Measurements from ENCODE around the gene SNX13.

Gene SNX13

DNA sequence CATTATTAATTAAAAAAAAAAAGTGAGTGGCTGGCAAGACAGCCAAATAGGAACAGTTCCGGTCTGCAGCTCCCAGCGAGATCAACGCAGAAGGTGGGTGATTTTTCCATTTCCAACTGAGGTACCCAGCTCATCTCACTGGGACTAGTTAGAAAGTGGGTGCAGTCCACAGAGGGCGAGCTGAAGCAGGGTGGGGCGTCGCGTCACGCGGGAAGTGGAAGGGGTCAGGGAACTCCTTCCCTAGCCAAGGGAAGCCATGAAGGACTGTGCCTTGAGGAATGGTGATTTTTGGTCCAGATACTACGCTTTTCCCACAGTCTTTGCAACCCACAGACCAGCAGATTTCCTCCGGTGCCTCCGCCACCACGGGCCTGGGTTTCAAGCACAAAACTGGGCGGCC lies 133.7 kb downstream of the SNX13 start:
- Histone ChIP-seq H3K9me3 (ENCODE audit: control insufficient read depth in 1 of 2, low read length in 2 of 2) (peaks cover 0 to under 1% of the 10 kb centered on the region in 2 donors), H3K36me3 (ENCODE audit: control insufficient read depth in 1 of 2, insufficient read depth in 2 of 2, low read length in 2 of 2) (peaks cover 5 to 21% of the 10 kb centered on the region in 2 donors), H3K4me3 (ENCODE audit: low read depth in 1 of 2, low read length in 2 of 2) (no peak overlapping the region), H3K27ac (ENCODE audit: low read depth, low read length) (no peak overlapping the region), H3K27me3 (ENCODE audit: control insufficient read depth in 1 of 2, insufficient read depth in 2 of 2, low read length in 2 of 2) (no peaks in the 10 kb centered on the region), H3K9ac (ENCODE audit: low read depth in 1 of 2, low read length in 2 of 2) (no peak overlapping the region), H3K4me1 (ENCODE audit: control insufficient read depth in 1 of 2, insufficient read depth in 2 of 2, low read length in 2 of 2) (no peaks in the 10 kb centered on the region)

DNA sequence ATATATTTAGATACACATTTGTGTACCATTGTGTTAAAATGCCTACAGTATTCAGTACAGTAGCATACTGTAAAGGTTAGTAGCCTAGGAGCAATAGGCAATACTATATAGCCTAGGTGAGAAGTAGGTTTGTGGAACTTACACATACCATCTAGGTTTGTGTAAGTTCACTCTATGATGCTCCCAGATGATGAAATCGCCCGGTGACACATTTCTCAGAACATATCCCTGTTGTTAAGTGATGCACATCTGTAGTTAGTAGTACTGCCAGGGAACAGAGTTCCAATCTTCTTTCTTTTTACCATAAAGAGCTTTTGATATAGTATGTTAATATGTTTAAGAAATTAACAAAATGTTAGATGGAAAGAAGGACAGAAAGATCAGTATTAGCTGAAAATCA lies 138.2 kb downstream of the SNX13 start:
- Histone ChIP-seq H3K27me3 (ENCODE audit: control insufficient read depth in 1 of 2, insufficient read depth in 2 of 2, low read length in 2 of 2) (no peaks in the 10 kb centered on the region), H3K27ac (ENCODE audit: low read depth, low read length) (no peak overlapping the region), H3K9me3 (ENCODE audit: control insufficient read depth in 1 of 2, low read length in 2 of 2) (no peaks in the 10 kb centered on the region), H3K9ac (ENCODE audit: low read depth in 1 of 2, low read length in 2 of 2) (no peak overlapping the region), H3K4me3 (ENCODE audit: low read depth in 1 of 2, low read length in 2 of 2) (no peak overlapping the region), H3K36me3 (ENCODE audit: control insufficient read depth in 1 of 2, insufficient read depth in 2 of 2, low read length in 2 of 2) (peaks cover 23 to 37% of the 10 kb centered on the region in 2 donors), H3K4me1 (ENCODE audit: control insufficient read depth in 1 of 2, insufficient read depth in 2 of 2, low read length in 2 of 2) (no peaks in the 10 kb centered on the region)

DNA sequence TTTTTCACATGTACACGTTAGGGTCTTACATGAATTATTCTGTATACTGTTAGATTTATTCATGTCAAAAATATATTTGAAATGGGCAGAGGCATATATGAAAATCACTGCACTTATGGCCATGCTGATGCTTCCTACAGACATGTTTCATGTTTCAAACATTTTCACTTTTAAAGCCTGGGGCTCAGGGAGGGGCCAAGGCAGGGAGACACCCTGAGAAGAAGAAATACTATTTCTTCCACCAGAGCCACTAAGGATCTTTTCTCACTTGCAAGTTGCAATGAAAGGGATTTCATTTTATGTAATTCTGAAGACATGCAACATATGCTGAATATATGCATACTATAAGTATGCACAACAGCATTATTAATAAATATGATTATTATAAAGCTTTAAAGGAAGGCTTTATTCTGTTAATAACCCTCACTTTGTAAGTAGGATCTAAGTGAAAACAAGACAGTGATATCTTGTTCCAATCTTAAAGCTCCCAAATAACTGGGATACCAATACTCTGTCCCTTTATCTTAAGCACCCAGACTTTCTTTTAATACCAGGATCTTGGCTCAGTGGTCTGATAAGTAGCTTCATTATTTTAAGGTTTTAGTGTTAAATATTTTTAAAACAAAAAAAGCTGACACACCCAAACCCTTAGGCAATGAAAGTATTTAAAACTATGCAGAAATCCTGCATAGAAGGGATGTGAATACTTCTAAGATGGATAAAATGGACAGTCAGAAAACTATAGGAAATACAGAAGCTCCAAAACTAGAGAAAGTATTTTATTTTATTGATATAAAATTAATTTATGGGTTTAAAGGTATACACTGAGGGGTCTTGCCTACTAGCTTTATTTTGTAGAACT lies 148.0 kb downstream of the SNX13 start:
- no peak overlapping the region for H3K4me3 ChIP-seq (ENCODE audit: low read depth in 1 of 2, low read length in 2 of 2)
- peaks cover 7 to 16% of the 10 kb centered on the region in 2 donors for H3K36me3 ChIP-seq (ENCODE audit: control insufficient read depth in 1 of 2, insufficient read depth in 2 of 2, low read length in 2 of 2)
- no peak overlapping the region for H3K9ac ChIP-seq (ENCODE audit: low read depth in 1 of 2, low read length in 2 of 2)
- no peak overlapping the region for H3K27ac ChIP-seq (ENCODE audit: low read depth, low read length)
- H3K9me3 ChIP-seq (ENCODE audit: control insufficient read depth in 1 of 2, low read length in 2 of 2) = no peaks in the 10 kb centered on the region
- H3K4me1 ChIP-seq (ENCODE audit: control insufficient read depth in 1 of 2, insufficient read depth in 2 of 2, low read length in 2 of 2) = no peaks in the 10 kb centered on the region
- H3K27me3 ChIP-seq (ENCODE audit: control insufficient read depth in 1 of 2, insufficient read depth in 2 of 2, low read length in 2 of 2) = no peaks in the 10 kb centered on the region

DNA sequence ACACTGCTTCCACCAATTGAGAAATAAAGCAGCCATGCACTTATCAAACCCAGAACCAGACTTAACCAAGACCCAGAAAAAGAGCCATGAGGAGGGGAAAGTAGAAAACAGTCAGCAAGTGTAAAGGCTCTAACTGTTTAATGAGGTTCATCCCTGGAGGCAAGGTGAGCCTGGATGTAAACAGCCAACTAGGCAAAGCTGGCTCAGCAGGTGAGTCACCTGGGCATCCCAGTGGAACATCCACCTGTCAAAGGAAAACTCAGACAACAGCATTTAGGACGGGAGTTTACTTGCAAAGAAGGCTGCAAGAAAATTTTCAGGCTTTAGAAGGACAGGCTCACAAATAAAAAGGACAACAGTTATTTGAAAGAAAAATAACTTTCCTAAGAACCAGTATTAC lies 153.0 kb downstream of the SNX13 start:
- no peak overlapping the region for H3K9ac ChIP-seq (ENCODE audit: low read depth in 1 of 2, low read length in 2 of 2)
- H3K27me3 ChIP-seq (ENCODE audit: control insufficient read depth in 1 of 2, insufficient read depth in 2 of 2, low read length in 2 of 2) = no peaks in the 10 kb centered on the region
- H3K9me3 ChIP-seq (ENCODE audit: control insufficient read depth in 1 of 2, low read length in 2 of 2) = no peaks in the 10 kb centered on the region
- H3K36me3 ChIP-seq (ENCODE audit: control insufficient read depth in 1 of 2, insufficient read depth in 2 of 2, low read length in 2 of 2) = peaks cover 0 to 2% of the 10 kb centered on the region in 2 donors
- H3K4me1 ChIP-seq (ENCODE audit: control insufficient read depth in 1 of 2, insufficient read depth in 2 of 2, low read length in 2 of 2) = no peaks in the 10 kb centered on the region
- no peak overlapping the region for H3K4me3 ChIP-seq (ENCODE audit: low read depth in 1 of 2, low read length in 2 of 2)
- H3K27ac ChIP-seq (ENCODE audit: low read depth, low read length) = no peak overlapping the region

DNA sequence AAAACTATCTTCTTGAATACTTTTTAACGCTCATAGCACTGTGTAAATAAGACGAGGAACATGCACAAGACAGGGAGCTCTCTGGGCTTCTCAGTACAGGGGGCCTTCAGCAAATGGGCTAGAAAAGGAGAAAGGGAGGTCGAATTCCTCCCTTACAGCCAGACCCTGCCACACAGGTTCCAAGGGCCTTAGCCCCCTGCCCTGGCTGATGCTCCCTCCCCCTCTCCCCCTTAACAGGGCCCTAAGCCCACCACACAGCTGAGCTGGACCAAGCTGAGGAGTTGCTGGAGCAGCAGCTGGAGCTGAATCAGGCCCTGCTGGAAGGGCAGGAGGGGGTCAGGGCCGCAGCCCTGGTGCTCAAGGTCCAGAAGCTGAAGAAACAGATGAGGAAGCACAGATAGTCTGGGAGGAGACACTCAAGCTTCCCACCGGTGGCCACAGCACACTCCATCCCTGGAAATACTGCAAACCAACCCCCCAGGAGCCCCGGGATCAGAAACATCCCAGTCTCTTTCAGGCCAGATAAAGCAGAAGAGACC lies 153.9 kb downstream of the SNX13 start:
- H3K9ac ChIP-seq (ENCODE audit: low read depth in 1 of 2, low read length in 2 of 2) = no peak overlapping the region
- H3K27ac ChIP-seq (ENCODE audit: low read depth, low read length) = no peak overlapping the region
- H3K27me3 ChIP-seq (ENCODE audit: control insufficient read depth in 1 of 2, insufficient read depth in 2 of 2, low read length in 2 of 2) = no peaks in the 10 kb centered on the region
- no peak overlapping the region for H3K4me3 ChIP-seq (ENCODE audit: low read depth in 1 of 2, low read length in 2 of 2)
- H3K4me1 ChIP-seq (ENCODE audit: control insufficient read depth in 1 of 2, insufficient read depth in 2 of 2, low read length in 2 of 2) = peaks cover 0 to 4% of the 10 kb centered on the region in 2 donors
- no peaks in the 10 kb centered on the region for H3K36me3 ChIP-seq (ENCODE audit: control insufficient read depth in 1 of 2, insufficient read depth in 2 of 2, low read length in 2 of 2)
- no peaks in the 10 kb centered on the region for H3K9me3 ChIP-seq (ENCODE audit: control insufficient read depth in 1 of 2, low read length in 2 of 2)

DNA sequence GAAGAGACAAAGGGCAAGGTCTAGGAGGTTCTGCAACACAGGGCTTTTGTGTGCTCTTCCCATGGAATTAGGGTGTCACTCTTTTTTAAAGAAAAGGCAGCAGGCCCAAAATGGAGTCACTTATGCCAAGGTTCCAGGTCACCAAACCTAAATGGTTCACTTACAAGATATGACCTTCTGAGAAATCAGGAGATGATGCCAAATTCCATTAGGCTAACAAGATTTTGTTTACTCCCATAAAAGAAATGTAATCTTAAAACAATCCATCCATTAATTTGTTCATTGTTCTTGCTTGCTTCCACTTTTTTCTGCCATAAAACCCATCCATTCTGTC lies 158.1 kb downstream of the SNX13 start:
- Histone ChIP-seq H3K4me3 (ENCODE audit: low read depth in 1 of 2, low read length in 2 of 2) (no peak overlapping the region), H3K9ac (ENCODE audit: low read depth in 1 of 2, low read length in 2 of 2) (no peak overlapping the region), H3K36me3 (ENCODE audit: control insufficient read depth in 1 of 2, insufficient read depth in 2 of 2, low read length in 2 of 2) (no peaks in the 10 kb centered on the region), H3K27ac (ENCODE audit: low read depth, low read length) (no peak overlapping the region), H3K27me3 (ENCODE audit: control insufficient read depth in 1 of 2, insufficient read depth in 2 of 2, low read length in 2 of 2) (no peaks in the 10 kb centered on the region), H3K9me3 (ENCODE audit: control insufficient read depth in 1 of 2, low read length in 2 of 2) (no peaks in the 10 kb centered on the region), H3K4me1 (ENCODE audit: control insufficient read depth in 1 of 2, insufficient read depth in 2 of 2, low read length in 2 of 2) (peaks cover 0 to 4% of the 10 kb centered on the region in 2 donors)

DNA sequence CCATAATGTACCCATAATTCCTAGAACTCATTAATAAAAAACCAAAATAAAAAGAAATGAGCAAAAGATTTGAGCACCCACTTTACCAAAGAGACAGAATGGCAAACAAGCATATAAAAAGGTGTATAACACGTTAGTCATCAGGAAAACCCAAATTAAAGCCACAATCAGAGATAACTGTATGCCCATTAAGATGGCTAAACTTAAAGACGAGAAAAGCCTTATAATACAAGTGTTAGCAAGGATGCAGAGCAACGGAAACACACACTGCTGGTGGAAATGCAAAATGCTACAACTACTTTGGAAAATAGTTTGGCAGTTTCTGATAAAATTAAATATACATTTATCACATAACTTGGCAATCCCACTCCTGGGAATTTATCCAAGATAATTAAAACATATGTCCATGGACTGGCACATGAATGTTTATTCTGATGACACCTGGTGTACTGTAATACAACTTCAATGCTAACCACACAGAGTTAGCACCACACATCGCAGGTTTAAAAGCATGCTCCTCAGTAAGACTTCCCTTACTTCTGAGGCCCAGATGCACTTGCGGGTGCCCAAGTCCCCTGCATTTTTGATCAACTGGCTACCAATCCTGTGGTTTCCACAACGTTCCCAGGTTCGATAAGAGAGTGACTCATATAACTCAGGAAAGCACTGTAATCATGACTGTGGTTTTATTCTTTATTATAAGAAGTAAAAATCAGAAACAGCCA lies 158.6 kb downstream of the SNX13 start:
- Histone ChIP-seq H3K9ac (ENCODE audit: low read depth in 1 of 2, low read length in 2 of 2) (no peak overlapping the region), H3K27me3 (ENCODE audit: control insufficient read depth in 1 of 2, insufficient read depth in 2 of 2, low read length in 2 of 2) (no peaks in the 10 kb centered on the region), H3K36me3 (ENCODE audit: control insufficient read depth in 1 of 2, insufficient read depth in 2 of 2, low read length in 2 of 2) (no peaks in the 10 kb centered on the region), H3K9me3 (ENCODE audit: control insufficient read depth in 1 of 2, low read length in 2 of 2) (no peaks in the 10 kb centered on the region), H3K4me1 (ENCODE audit: control insufficient read depth in 1 of 2, insufficient read depth in 2 of 2, low read length in 2 of 2) (peaks cover 0 to 4% of the 10 kb centered on the region in 2 donors), H3K4me3 (ENCODE audit: low read depth in 1 of 2, low read length in 2 of 2) (no peak overlapping the region), H3K27ac (ENCODE audit: low read depth, low read length) (no peak overlapping the region)

DNA sequence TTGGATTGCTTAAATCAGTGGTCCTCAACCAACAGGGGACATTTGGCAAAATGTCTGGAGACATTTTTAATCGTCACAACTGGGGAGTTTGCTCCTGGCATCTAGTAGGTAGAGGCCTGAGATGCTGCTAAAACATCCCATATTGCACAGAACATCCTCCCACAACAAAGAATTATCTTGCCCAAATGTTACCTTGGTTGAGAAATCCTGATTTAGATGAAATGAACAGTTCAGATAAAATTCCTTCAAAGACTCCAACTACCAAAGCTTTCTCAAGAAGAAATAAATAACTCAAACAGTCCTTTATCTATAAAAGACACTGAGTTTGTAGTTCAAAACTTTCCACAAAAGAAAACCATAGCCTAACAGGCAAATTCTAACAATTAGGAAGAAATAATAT lies 160.9 kb downstream of the SNX13 start:
- H3K9me3 ChIP-seq (ENCODE audit: control insufficient read depth in 1 of 2, low read length in 2 of 2) = no peaks in the 10 kb centered on the region
- H3K4me3 ChIP-seq (ENCODE audit: low read depth in 1 of 2, low read length in 2 of 2) = no peak overlapping the region
- no peaks in the 10 kb centered on the region for H3K36me3 ChIP-seq (ENCODE audit: control insufficient read depth in 1 of 2, insufficient read depth in 2 of 2, low read length in 2 of 2)
- peaks cover 0 to 4% of the 10 kb centered on the region in 2 donors for H3K4me1 ChIP-seq (ENCODE audit: control insufficient read depth in 1 of 2, insufficient read depth in 2 of 2, low read length in 2 of 2)
- H3K27ac ChIP-seq (ENCODE audit: low read depth, low read length) = no peak overlapping the region
- H3K9ac ChIP-seq (ENCODE audit: low read depth in 1 of 2, low read length in 2 of 2) = no peak overlapping the region
- no peaks in the 10 kb centered on the region for H3K27me3 ChIP-seq (ENCODE audit: control insufficient read depth in 1 of 2, insufficient read depth in 2 of 2, low read length in 2 of 2)

DNA sequence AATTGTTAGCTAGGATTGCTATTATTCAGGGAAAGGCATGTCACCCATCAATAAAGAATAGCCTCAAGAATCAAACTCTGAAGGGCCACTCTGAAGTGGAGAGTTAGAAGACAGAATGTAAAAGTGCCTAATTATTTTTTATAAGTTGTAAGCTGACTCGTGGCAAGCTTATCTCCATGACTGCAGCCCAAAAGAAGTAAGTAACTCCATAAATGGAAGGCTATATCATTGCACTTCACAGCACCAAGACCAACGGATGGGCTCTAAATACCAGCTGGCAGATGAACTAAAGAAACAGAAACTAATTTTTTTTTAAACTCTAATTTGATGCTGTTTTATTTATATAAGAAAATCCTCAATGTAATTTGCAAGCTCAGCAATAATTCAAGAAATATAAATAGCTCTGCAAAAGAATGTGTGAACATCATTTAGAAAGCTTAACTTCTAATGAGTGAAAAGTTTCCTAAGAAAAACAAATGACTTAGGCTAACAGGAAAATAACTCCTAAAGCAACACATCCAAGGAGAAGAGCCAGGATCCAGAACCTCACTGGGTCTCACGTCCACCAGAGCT lies 165.5 kb downstream of the SNX13 start:
- Histone ChIP-seq H3K9ac (ENCODE audit: low read depth in 1 of 2, low read length in 2 of 2) (no peak overlapping the region), H3K27ac (ENCODE audit: low read depth, low read length) (no peak overlapping the region), H3K4me3 (ENCODE audit: low read depth in 1 of 2, low read length in 2 of 2) (no peak overlapping the region), H3K4me1 (ENCODE audit: control insufficient read depth in 1 of 2, insufficient read depth in 2 of 2, low read length in 2 of 2) (peaks cover 0 to 4% of the 10 kb centered on the region in 2 donors), H3K27me3 (ENCODE audit: control insufficient read depth in 1 of 2, insufficient read depth in 2 of 2, low read length in 2 of 2) (no peaks in the 10 kb centered on the region), H3K9me3 (ENCODE audit: control insufficient read depth in 1 of 2, low read length in 2 of 2) (no peaks in the 10 kb centered on the region), H3K36me3 (ENCODE audit: control insufficient read depth in 1 of 2, insufficient read depth in 2 of 2, low read length in 2 of 2) (no peaks in the 10 kb centered on the region)

DNA sequence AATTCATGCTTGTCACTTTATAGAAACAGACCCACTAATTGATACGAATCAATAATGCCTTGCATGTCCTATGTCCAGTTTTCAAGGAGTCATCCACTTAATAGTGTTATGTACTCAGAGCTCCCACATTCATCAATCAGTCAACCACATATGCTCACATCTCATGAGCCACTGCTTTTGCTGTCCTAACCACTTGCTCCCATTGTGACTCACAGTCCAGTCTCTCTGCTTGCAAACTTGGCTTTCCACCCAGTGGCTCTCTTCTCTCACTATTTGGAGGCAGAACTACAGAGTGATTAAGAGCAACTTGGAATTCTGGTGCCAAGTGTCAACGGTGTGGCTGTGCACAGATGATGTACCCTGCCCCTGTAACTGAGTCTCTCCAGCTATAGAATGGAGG lies 166.0 kb downstream of the SNX13 start:
- H3K27ac ChIP-seq (ENCODE audit: low read depth, low read length) = no peak overlapping the region
- peaks cover 0 to 4% of the 10 kb centered on the region in 2 donors for H3K4me1 ChIP-seq (ENCODE audit: control insufficient read depth in 1 of 2, insufficient read depth in 2 of 2, low read length in 2 of 2)
- no peaks in the 10 kb centered on the region for H3K36me3 ChIP-seq (ENCODE audit: control insufficient read depth in 1 of 2, insufficient read depth in 2 of 2, low read length in 2 of 2)
- H3K27me3 ChIP-seq (ENCODE audit: control insufficient read depth in 1 of 2, insufficient read depth in 2 of 2, low read length in 2 of 2) = no peaks in the 10 kb centered on the region
- no peak overlapping the region for H3K9ac ChIP-seq (ENCODE audit: low read depth in 1 of 2, low read length in 2 of 2)
- H3K9me3 ChIP-seq (ENCODE audit: control insufficient read depth in 1 of 2, low read length in 2 of 2) = no peaks in the 10 kb centered on the region
- H3K4me3 ChIP-seq (ENCODE audit: low read depth in 1 of 2, low read length in 2 of 2) = no peak overlapping the region
